ENCODE results near the gene HOTAIR. TPM values are rescaled to one million over a fixed set of nuclear protein-coding genes. Genes with fewer than 3 reads are reported as not detected.

The HOTAIR gene
- polyA plus RNA-seq, 1 donor from 2014 or later = not detected

DNA sequence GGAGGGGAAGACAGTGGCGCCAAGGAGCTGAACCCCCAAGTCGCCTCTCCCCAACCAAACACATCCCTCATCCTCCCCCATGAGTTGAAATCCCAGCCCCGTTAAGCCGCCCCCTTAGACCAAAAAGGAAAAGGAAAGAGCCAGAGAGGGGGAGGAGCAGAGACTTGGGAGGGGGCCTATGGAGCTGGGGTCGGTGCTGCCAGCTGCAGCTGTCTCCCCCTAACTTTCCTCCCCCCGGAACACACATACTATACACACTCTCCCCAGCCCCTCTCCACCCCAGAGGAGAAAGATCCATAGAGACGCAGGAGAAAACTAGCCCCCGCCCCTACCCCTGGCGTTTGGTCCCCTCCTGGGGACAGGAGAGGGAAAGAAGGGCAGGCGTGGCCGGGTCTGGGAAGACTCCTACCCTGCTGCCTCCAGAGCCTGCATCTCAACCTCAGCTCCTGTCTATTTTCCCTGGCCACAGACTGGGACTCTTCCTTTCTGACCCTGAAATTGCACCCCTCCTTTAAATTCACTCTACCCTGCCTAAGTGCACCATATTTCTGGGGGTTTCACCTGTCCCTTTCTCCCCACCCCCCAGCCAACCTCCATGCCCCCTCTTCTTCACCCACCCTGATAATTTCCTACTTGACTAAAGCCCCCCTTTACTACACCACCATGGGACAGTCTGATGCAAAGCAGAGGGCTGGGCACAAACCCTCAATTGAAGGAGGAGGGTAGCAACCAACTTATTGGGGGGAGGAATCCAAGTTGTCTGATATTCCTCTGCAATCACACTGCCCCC is 23.6 kb upstream of the HOTAIR start:
- Histone ChIP-seq H3K9ac (ENCODE audit: low read length) (no peak overlapping the region), H3K4me3 (ENCODE audit: low read length) (no peak overlapping the region), H3K9me2 (ENCODE audit: insufficient read depth, low read length) (no peaks in the 10 kb centered on the region), H3K36me3 (ENCODE audit: insufficient read depth, low read length) (no peaks in the 10 kb centered on the region), H3K79me2 (replicated peaks; ENCODE audit: insufficient read depth, low read length) (no peaks in the 10 kb centered on the region), H3K4me2 (ENCODE audit: low read length) (no peak overlapping the region), H3K27me3 (ENCODE audit: insufficient read depth, low read depth, low read length) (peaks cover 100% of the 10 kb centered on the region), H2AFZ (ENCODE audit: low read depth, low read length) (no peak overlapping the region), H3K9me3 (ENCODE audit: low read length) (no peaks in the 10 kb centered on the region), H4K20me1 (ENCODE audit: insufficient read depth) (no peaks in the 10 kb centered on the region), H3K27ac (ENCODE audit: low read length) (no peak overlapping the region), H3F3A (ENCODE audit: insufficient read depth, low read length, poor library complexity, severe bottlenecking) (no peaks in the 10 kb centered on the region)
- TF ChIP-seq RAD21 (conservative IDR thresholded peaks at IDR 0.05) (no peak), SMC3 (conservative IDR thresholded peaks at IDR 0.05; ENCODE audit: poor library complexity) (no peak), EZH2 (IDR thresholded peaks at IDR 0.05; ENCODE audit: borderline replicate concordance, insufficient read depth, low read length, poor library complexity, severe bottlenecking) (no peak), MXI1 (conservative IDR thresholded peaks at IDR 0.05; ENCODE audit: poor library complexity, severe bottlenecking) (no peak), TAF1 (IDR thresholded peaks at IDR 0.05; ENCODE audit: low read depth) (no peak), EP300 (conservative IDR thresholded peaks at IDR 0.05; ENCODE audit: poor library complexity, severe bottlenecking) (no peak), POLR2AphosphoS5 (IDR thresholded peaks at IDR 0.05) (no peak)
- TF ChIP-seq, protein P1, sequence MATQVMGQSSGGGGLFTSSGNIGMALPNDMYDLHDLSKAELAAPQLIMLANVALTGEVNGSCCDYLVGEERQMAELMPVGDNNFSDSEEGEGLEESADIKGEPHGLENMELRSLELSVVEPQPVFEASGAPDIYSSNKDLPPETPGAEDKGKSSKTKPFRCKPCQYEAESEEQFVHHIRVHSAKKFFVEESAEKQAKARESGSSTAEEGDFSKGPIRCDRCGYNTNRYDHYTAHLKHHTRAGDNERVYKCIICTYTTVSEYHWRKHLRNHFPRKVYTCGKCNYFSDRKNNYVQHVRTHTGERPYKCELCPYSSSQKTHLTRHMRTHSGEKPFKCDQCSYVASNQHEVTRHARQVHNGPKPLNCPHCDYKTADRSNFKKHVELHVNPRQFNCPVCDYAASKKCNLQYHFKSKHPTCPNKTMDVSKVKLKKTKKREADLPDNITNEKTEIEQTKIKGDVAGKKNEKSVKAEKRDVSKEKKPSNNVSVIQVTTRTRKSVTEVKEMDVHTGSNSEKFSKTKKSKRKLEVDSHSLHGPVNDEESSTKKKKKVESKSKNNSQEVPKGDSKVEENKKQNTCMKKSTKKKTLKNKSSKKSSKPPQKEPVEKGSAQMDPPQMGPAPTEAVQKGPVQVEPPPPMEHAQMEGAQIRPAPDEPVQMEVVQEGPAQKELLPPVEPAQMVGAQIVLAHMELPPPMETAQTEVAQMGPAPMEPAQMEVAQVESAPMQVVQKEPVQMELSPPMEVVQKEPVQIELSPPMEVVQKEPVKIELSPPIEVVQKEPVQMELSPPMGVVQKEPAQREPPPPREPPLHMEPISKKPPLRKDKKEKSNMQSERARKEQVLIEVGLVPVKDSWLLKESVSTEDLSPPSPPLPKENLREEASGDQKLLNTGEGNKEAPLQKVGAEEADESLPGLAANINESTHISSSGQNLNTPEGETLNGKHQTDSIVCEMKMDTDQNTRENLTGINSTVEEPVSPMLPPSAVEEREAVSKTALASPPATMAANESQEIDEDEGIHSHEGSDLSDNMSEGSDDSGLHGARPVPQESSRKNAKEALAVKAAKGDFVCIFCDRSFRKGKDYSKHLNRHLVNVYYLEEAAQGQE (IDR thresholded peaks at IDR 0.05; ENCODE audit: borderline replicate concordance) = no peak
- TF ChIP-seq, protein P2, sequence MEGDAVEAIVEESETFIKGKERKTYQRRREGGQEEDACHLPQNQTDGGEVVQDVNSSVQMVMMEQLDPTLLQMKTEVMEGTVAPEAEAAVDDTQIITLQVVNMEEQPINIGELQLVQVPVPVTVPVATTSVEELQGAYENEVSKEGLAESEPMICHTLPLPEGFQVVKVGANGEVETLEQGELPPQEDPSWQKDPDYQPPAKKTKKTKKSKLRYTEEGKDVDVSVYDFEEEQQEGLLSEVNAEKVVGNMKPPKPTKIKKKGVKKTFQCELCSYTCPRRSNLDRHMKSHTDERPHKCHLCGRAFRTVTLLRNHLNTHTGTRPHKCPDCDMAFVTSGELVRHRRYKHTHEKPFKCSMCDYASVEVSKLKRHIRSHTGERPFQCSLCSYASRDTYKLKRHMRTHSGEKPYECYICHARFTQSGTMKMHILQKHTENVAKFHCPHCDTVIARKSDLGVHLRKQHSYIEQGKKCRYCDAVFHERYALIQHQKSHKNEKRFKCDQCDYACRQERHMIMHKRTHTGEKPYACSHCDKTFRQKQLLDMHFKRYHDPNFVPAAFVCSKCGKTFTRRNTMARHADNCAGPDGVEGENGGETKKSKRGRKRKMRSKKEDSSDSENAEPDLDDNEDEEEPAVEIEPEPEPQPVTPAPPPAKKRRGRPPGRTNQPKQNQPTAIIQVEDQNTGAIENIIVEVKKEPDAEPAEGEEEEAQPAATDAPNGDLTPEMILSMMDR (IDR thresholded peaks at IDR 0.05; ENCODE audit: poor library complexity, severe bottlenecking) = no peak

DNA sequence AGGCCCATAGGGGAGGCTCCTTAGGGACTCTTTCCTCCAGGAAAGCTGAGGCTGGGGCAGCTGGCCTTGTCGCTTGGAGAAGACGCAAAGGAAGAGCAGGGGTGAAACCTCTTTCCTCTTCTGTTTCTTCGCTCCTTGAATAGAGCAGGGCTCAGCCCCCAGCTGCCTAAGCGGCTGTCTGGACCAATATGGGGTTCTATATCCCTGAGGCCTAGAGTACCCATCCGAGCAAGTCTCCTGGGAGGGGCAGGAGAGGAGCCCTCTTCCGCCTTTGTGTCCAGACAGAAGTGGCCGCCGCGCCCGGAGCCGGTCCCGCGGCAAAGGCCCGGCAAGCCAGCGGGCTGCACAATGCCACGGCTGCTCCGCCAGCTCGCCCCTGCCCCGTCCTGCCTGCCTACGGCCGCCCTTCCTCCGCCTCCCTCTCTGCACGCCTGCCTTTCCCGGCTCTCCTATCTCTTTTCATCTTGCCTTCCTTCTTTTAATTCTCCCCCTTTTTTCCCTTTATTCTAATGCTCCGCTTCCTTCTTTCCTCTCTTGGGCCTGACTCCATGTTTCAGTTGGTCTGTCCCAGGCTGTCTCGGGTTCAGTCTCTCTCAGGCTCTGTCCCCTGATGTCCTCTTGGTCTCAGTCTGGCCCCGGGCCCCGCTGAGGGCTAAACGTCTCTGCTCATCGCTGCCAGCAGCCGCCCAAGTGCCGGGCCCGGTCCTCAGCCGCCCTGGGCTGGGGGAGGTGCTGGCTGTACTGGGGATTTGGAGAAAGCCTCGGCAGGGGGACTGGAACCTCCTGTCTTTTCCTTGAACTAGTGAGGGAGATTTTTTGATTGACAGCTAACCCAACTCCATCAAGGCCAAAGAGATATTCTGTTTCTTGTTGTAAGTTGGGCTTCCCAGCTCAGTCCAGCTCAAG is 22.7 kb upstream of the HOTAIR start:
- TF ChIP-seq EZH2 (IDR thresholded peaks at IDR 0.05; ENCODE audit: borderline replicate concordance, insufficient read depth, low read length, poor library complexity, severe bottlenecking) = peak; percentile 30
- no peak for TF ChIP-seq MXI1 (conservative IDR thresholded peaks at IDR 0.05; ENCODE audit: poor library complexity, severe bottlenecking)
- Histone ChIP-seq H4K20me1 (ENCODE audit: insufficient read depth) (no peaks in the 10 kb centered on the region), H2AFZ (ENCODE audit: low read depth, low read length) (no peak overlapping the region), H3K79me2 (replicated peaks; ENCODE audit: insufficient read depth, low read length) (no peaks in the 10 kb centered on the region), H3K27ac (ENCODE audit: low read length) (no peak overlapping the region), H3K9me3 (ENCODE audit: low read length) (no peaks in the 10 kb centered on the region), H3K4me2 (ENCODE audit: low read length) (no peak overlapping the region), H3K27me3 (ENCODE audit: insufficient read depth, low read depth, low read length) (peaks cover 100% of the 10 kb centered on the region), H3K9ac (ENCODE audit: low read length) (no peak overlapping the region), H3F3A (ENCODE audit: insufficient read depth, low read length, poor library complexity, severe bottlenecking) (no peaks in the 10 kb centered on the region), H3K36me3 (ENCODE audit: insufficient read depth, low read length) (no peaks in the 10 kb centered on the region), H3K4me3 (ENCODE audit: low read length) (no peak overlapping the region), H3K9me2 (ENCODE audit: insufficient read depth, low read length) (no peaks in the 10 kb centered on the region)
